H9 (cell line): ENCODE results near the gene KIZ. TPM values are rescaled to one million over a fixed set of nuclear protein-coding genes. Genes with fewer than 3 reads are reported as not detected.

Experiments
- DNase-seq: peaks from one replicate; pipeline ENCODE4 v3.0.0-alpha.2; 2017
- H2AFZ ChIP-seq: one replicate; pipeline ENCODE4 v1.6.1; 2013; ENCODE audit warnings: mild to moderate bottlenecking, low read length, control low read depth, moderate library complexity
- H2AK5ac ChIP-seq: 2 replicates; pipeline ENCODE4 v1.6.1; 2013; ENCODE audit warnings: low read length, control low read depth, mixed read lengths; ENCODE audit not compliant: insufficient read length
- H2BK120ac ChIP-seq: one replicate; pipeline ENCODE4 v1.6.1; 2013; ENCODE audit warnings: low read depth, mild to moderate bottlenecking, low read length, control low read depth, inconsistent platforms; ENCODE audit not compliant: poor library complexity, severe bottlenecking
- H2BK12ac ChIP-seq: 2 replicates; pipeline ENCODE4 v1.6.1; 2013; ENCODE audit warnings: low read length, control low read depth, mixed read lengths, low read depth; ENCODE audit not compliant: insufficient read length
- H2BK15ac ChIP-seq: 2 replicates; pipeline ENCODE4 v1.6.1; 2013; ENCODE audit warnings: low read depth, low read length, control low read depth
- H2BK20ac ChIP-seq: one replicate; pipeline ENCODE4 v1.6.1; 2013; ENCODE audit warnings: low read depth, mild to moderate bottlenecking, low read length, control low read depth, inconsistent platforms; ENCODE audit not compliant: poor library complexity, severe bottlenecking
- H2BK5ac ChIP-seq: 2 replicates; pipeline ENCODE4 v1.6.1; 2013; ENCODE audit warnings: low read length, control low read depth, mixed read lengths; ENCODE audit not compliant: insufficient read length
- H3K14ac ChIP-seq: 2 replicates; pipeline ENCODE4 v1.6.1; 2013; ENCODE audit warnings: low read length, control low read depth; ENCODE audit not compliant: insufficient read depth
- H3K18ac ChIP-seq: 2 replicates; pipeline ENCODE4 v1.6.1; 2013; ENCODE audit warnings: low read depth, mild to moderate bottlenecking, mixed read lengths, low read length, control low read depth; ENCODE audit not compliant: insufficient read length
- H3K23ac ChIP-seq: 2 replicates; pipeline ENCODE4 v1.6.1; 2013; ENCODE audit warnings: low read length, control low read depth, mixed read lengths, low read depth; ENCODE audit not compliant: insufficient read length
- H3K23me2 ChIP-seq: 2 replicates; pipeline ENCODE4 v1.6.1; 2013; ENCODE audit warnings: low read depth, mild to moderate bottlenecking, mixed read lengths, low read length, control low read depth; ENCODE audit not compliant: insufficient read length, poor library complexity, severe bottlenecking
- H3K27ac ChIP-seq: 2 replicates; pipeline ENCODE4 v1.5.1; 2013; ENCODE audit warnings: low read length, control low read depth, mixed read lengths, low read depth; ENCODE audit not compliant: insufficient read length
- H3K27me3 ChIP-seq: 2 replicates; pipeline ENCODE4 v1.6.1; 2013; ENCODE audit warnings: low read length, control low read depth, inconsistent platforms; ENCODE audit not compliant: insufficient read depth
- H3K4ac ChIP-seq: 2 replicates; pipeline ENCODE4 v1.6.1; 2013; ENCODE audit warnings: low read depth, mild to moderate bottlenecking, control low read depth, inconsistent platforms, low read length, moderate library complexity
- H3K4me1 ChIP-seq: 2 replicates; pipeline ENCODE4 v1.6.1; 2013; ENCODE audit warnings: low read length, control low read depth, inconsistent platforms; ENCODE audit not compliant: insufficient read depth
- H3K4me2 ChIP-seq: 2 replicates; pipeline ENCODE4 v1.6.1; 2013; ENCODE audit warnings: low read length, control low read depth, mixed read lengths; ENCODE audit not compliant: insufficient read length, insufficient read depth
- H3K56ac ChIP-seq: 2 replicates; pipeline ENCODE4 v1.6.1; 2013; ENCODE audit warnings: low read depth, mild to moderate bottlenecking, mixed read lengths, low read length, control low read depth; ENCODE audit not compliant: insufficient read length
- H3K79me1 ChIP-seq: 2 replicates; pipeline ENCODE4 v1.6.1; 2013; ENCODE audit warnings: low read depth, mild to moderate bottlenecking, moderate library complexity, low read length, control low read depth, inconsistent platforms; ENCODE audit not compliant: insufficient read depth, poor library complexity, severe bottlenecking
- H3K79me2 ChIP-seq: 2 replicates; pipeline ENCODE4 v1.6.1; 2013; ENCODE audit warnings: low read length, control low read depth, inconsistent platforms; ENCODE audit not compliant: insufficient read depth
- H3K9ac ChIP-seq: 2 replicates; pipeline ENCODE4 v1.6.1; 2013; ENCODE audit warnings: low read length, control low read depth, mixed read lengths; ENCODE audit not compliant: insufficient read length; ENCODE audit errors: extremely low read depth
- H3K9me3 ChIP-seq: one replicate; pipeline ENCODE4 v1.6.1; 2013; ENCODE audit warnings: low read depth, low read length, inconsistent platforms; ENCODE audit not compliant: control insufficient read depth
- H3T11ph ChIP-seq: one replicate; pipeline ENCODE4 v1.6.1; 2013; ENCODE audit warnings: mild to moderate bottlenecking, low read length, control low read depth, inconsistent platforms
- H4K20me1 ChIP-seq: one replicate; pipeline ENCODE4 v1.6.1; 2013; ENCODE audit not compliant: control insufficient read depth, insufficient read length, insufficient read depth
- H4K5ac ChIP-seq: 2 replicates; pipeline ENCODE4 v1.6.1; 2013; ENCODE audit warnings: low read depth, mild to moderate bottlenecking, mixed read lengths, low read length, control low read depth; ENCODE audit not compliant: insufficient read length
- H4K8ac ChIP-seq: replicated peaks from 2 replicates; pipeline ENCODE4 v1.6.1; 2013; ENCODE audit warnings: low read length, control low read depth, mixed read lengths, low read depth; ENCODE audit not compliant: insufficient read length
- H4K91ac ChIP-seq: 2 replicates; pipeline ENCODE4 v1.6.1; 2013; ENCODE audit warnings: low read depth, mild to moderate bottlenecking, moderate library complexity, mixed read lengths, low read length, control low read depth; ENCODE audit not compliant: insufficient read length
- H3K27ac Mint-ChIP-seq, 3 experiments: 2 replicates in 2 of 3; 3 replicates in 1 of 3; pipeline ENCODE4 v1.8.0; 2020 to 2021; ENCODE audit warnings: mixed read lengths in 3 of 3, mild to moderate bottlenecking in 1 of 3, moderate library complexity in 1 of 3
- H3K27me3 Mint-ChIP-seq: 2 replicates; pipeline ENCODE4 v1.8.0; 2021; ENCODE audit warnings: low read depth, mild to moderate bottlenecking, moderate library complexity, mixed read lengths
- H3K36me3 Mint-ChIP-seq, 3 experiments: 2 replicates in 2 of 3; 3 replicates in 1 of 3; pipeline ENCODE4 v1.8.0; 2020 to 2021; ENCODE audit warnings: low read depth in 3 of 3, mixed read lengths in 3 of 3; ENCODE audit not compliant: insufficient read depth in 1 of 3
- H3K4me1 Mint-ChIP-seq, 2 experiments: 2 replicates each; pipeline ENCODE4 v1.8.0; 2020; ENCODE audit warnings: mixed read lengths in 2 of 2
- H3K4me3 Mint-ChIP-seq, 2 experiments: 2 replicates in 1 of 2; 3 replicates in 1 of 2; pipeline ENCODE4 v1.8.0; 2020 to 2021; ENCODE audit warnings: mild to moderate bottlenecking in 2 of 2, mixed read lengths in 2 of 2, moderate library complexity in 1 of 2
- H3K9me3 Mint-ChIP-seq, 2 experiments: 2 replicates in 1 of 2; 3 replicates in 1 of 2; pipeline ENCODE4 v1.8.0; 2020; ENCODE audit warnings: mild to moderate bottlenecking in 2 of 2, mixed read lengths in 2 of 2, moderate library complexity in 1 of 2
- CTCF ChIP-seq: fragments of 200-600 bp; sonication (generic); conservative IDR thresholded peaks from 3 replicates; pipeline ENCODE4 v1.8.0; 2021; ENCODE audit warnings: antibody characterized with exemption, mild to moderate bottlenecking
- WGBS: extraction: QIAGEN DNeasy Blood & Tissue Kit; methylation state at CpG from one replicate; pipeline ENCODE4 v1.1.7; 2013; ENCODE audit warnings: missing lambda C conversion rate, low lambda C conversion rate, mixed read lengths; ENCODE audit not compliant: insufficient read length; ENCODE audit errors: extremely low coverage; 5-methylcytosine and 5-hydroxymethylcytosine counted together
- total RNA-seq: library from RNA; stranded (reverse); gene quantifications from 2 replicates; pipeline ENCODE4 v1.2.1, GENCODE V29; 2021

Gene KIZ
- total RNA-seq, 1 experiment from 2014 or later = 29.3 TPM

GRCh38 chr20:21251278-21251677 is 125.4 kb downstream of the KIZ start:
- TF ChIP-seq CTCF = no peak
- H3K4me1 ChIP-seq = no peaks in the 10 kb centered on the region
- no peak overlapping the region for H2BK120ac ChIP-seq
- H4K20me1 ChIP-seq = no peaks in the 10 kb centered on the region
- H3K9ac ChIP-seq = no peak overlapping the region
- H2BK12ac ChIP-seq = no peak overlapping the region
- H3K9me3 ChIP-seq = no peaks in the 10 kb centered on the region
- H2AFZ ChIP-seq = no peak overlapping the region
- no peak overlapping the region for H4K8ac ChIP-seq
- no peak overlapping the region for H2BK5ac ChIP-seq
- no peak overlapping the region for H2BK20ac ChIP-seq
- Mint-ChIP-seq H3K9me3 (peaks cover 0 to 4% of the 10 kb centered on the region in 2 experiments; a peak in 2 of 5 replicates), H3K36me3 (peaks cover 8 to 10% (median 9%) of the 10 kb centered on the region in 3 experiments; a peak in 6 of 7 replicates), H3K4me1 (no peaks in the 10 kb centered on the region), H3K4me3 (no peak overlapping the region), H3K27me3 (peaks cover 2% of the 10 kb centered on the region; the same call in 1 of the 2 replicates), H3K27ac (no peak overlapping the region)
- no CpG with 5 or more reads among the region's 6 CpGs for WGBS
- H4K5ac ChIP-seq = no peak overlapping the region
- no peak for DNase-seq
- no peaks in the 10 kb centered on the region for H3K23me2 ChIP-seq
- no peak overlapping the region for H3K27ac ChIP-seq
- no peak overlapping the region for H4K91ac ChIP-seq
- H3K14ac ChIP-seq = no peak overlapping the region
- no peak overlapping the region for H3K23ac ChIP-seq
- no peak overlapping the region for H3K56ac ChIP-seq
- no peaks in the 10 kb centered on the region for H3K27me3 ChIP-seq
- H2AK5ac ChIP-seq = no peak overlapping the region
- no peak overlapping the region for H2BK15ac ChIP-seq
- no peak overlapping the region for H3K4me2 ChIP-seq
- H3T11ph ChIP-seq = no peak overlapping the region
- H3K18ac ChIP-seq = no peak overlapping the region
- no peaks in the 10 kb centered on the region for H3K79me1 ChIP-seq
- no peak overlapping the region for H3K4ac ChIP-seq
- no peaks in the 10 kb centered on the region for H3K79me2 ChIP-seq
